Measurements from ENCODE around the gene TRIM25.
A peak's percentile ranks its signal among the peaks of the same experiment; 100 is the strongest.

Gene TRIM25

DNA sequence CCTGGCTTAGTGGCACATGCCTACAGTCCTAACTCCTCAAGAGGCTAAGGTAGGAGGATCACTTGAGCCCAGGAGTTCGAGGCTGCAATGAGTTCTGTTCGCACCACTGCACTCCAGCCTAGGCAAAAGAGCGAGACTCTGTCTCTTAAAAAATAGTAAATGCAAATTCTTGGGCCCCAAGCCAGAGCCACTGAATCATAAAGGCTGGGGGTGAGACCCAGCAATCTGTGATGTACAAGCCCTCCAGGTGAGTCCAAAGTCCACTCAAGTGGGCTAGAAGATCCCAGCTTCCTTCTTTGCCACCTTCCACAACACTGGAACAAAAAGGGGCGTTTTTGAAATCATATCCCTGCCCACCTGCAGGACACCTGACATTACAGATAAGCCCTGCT is 16.9 kb downstream of the TRIM25 start:
- no peak for DNase-seq (ENCODE audit: low read depth in 2 of 3, low spot score in 1 of 3)

DNA sequence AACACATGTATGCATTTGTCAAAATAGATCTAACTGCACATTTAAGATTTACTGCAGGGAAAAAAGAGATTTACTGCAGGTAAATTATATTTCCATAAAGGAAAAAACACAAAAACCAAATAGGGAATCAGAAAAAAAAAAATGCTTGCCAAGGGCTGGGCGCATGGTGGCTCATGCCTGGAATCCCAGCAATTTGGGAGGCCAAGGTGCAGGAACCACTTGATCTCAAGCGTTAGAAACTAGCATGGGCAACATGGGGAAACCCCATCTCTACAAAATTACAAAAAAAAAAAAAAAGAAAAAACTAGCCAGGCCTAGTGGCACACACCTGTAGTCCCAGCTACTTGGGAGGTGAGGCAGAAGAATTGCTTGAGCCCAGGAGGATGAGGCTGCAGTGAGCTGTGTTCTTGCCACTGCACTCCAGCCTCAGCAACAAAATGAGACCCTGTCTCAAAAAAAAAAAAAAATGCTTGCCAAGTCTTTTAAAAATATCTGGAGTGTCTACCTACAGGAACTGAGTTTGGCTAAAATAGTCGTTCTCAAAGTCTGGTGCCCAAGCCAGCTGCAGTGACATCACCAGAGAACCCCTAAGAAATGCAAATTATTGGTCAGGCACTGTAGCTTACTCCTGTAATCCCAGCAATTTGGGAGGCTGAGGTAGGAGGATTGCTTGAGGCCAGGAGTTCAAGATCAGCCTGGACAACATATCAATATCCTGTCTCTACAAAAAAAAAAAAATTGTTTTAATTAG is 17.5 kb downstream of the TRIM25 start:
- DNase-seq (ENCODE audit: low read depth in 2 of 3, low spot score in 1 of 3), result no peak

DNA sequence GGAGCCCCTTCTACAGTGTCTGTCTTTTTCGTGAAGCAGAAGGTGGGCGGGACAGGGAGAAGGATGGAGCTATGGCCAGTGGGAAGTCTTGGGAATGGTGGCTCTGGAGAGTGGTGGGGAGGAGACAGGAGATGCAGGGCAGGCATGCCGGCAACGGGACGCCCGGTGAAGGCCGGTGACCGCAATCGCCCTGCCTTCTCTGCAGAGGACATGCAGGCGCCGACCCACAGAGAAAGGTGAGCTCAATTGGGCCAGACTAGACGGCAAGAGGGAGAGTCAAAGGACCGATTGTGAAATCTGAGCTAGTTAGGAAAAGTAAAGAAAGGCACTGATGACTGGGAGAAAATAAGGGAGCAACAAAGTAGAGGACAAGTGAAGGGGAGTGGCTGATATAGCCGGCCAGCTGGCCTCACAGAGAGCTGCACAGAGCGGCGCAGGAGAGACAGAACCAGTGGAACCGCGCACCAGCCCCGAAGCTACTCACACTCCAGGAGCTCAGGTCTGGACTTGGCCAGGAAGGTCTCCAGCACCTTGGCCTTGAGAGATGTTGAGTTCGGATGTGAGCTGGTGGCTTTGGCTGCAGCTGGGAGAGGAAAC is 18.9 kb downstream of the TRIM25 start:
- DNase-seq (ENCODE audit: low read depth in 2 of 3, low spot score in 1 of 3), result no peak

GRCh38 chr17:56893503-56893902 is 20.3 kb downstream of the TRIM25 start:
- no peak for DNase-seq (ENCODE audit: low read depth in 2 of 3, low spot score in 1 of 3)

- no peak for DNase-seq (ENCODE audit: low read depth in 2 of 3, low spot score in 1 of 3)
Observed at GRCh38 chr17:56892333-56892732, 21.5 kb downstream of the TRIM25 start.

- DNase-seq (ENCODE audit: low read depth in 2 of 3, low spot score in 1 of 3), result peak; percentile 25 to 37 (median 30)
Observed at GRCh38 chr17:56891751-56892150, 22.1 kb downstream of the TRIM25 start.

DNA sequence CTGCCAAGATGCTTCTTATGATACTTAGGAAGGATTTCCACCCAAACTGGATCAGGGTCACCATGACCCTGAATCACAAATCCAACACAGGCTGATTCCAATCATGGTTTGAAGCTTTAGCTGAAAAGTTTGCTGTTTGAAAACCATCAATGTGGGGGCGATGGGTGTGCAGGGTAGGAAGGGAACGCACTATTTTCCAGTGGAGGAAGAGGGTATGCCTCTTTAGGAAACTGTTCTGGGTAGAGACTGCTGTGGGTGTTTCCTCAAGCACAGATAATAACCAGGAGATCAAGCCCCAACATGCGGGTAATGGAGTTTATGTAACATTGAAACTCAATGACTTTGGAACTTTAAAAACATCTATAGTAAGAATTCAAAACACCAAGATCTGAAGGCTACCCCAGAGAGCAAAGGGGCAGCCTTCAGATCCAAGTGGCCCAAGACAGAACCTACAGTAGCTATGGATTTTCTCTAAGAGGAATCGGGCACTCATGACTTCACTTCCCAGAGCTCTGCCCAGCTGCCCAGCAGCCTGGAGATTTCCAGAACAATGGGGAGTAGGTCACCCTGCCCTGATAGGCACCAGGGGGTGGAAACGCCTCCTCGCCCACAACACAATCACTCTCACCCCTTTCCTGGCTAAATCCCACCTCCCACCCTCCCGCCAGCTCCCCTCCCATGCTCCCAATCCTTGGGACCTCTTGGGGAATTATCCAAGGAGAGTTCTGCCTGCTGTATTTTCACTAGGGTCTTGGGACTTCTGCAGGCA is 22.8 kb downstream of the TRIM25 start:
- no peak for DNase-seq (ENCODE audit: low read depth in 2 of 3, low spot score in 1 of 3)

- DNase-seq (ENCODE audit: low read depth in 2 of 3, low spot score in 1 of 3), result no peak
Observed at GRCh38 chr17:56890390-56890789, 23.5 kb downstream of the TRIM25 start.

- no peak for DNase-seq (ENCODE audit: low read depth in 2 of 3, low spot score in 1 of 3)
Observed at GRCh38 chr17:56887552-56888467, 26.0 kb downstream of the TRIM25 start.

- DNase-seq (ENCODE audit: low read depth in 2 of 3, low spot score in 1 of 3), result no peak
Observed at GRCh38 chr17:56887105-56887504, 26.7 kb downstream of the TRIM25 start.

GRCh38 chr17:56886288-56886731 is 27.5 kb downstream of the TRIM25 start:
- DNase-seq (ENCODE audit: low read depth in 2 of 3, low spot score in 1 of 3), result no peak

- DNase-seq (ENCODE audit: low read depth in 2 of 3, low spot score in 1 of 3), result no peak
Observed at GRCh38 chr17:56885312-56885657, 28.6 kb downstream of the TRIM25 start.

- DNase-seq (ENCODE audit: low read depth in 2 of 3, low spot score in 1 of 3), result no peak
Observed at GRCh38 chr17:56884483-56885311, 29.2 kb downstream of the TRIM25 start.

GRCh38 chr17:56883616-56884015 is 30.2 kb downstream of the TRIM25 start:
- DNase-seq (ENCODE audit: low read depth in 2 of 3, low spot score in 1 of 3), result no peak

- no peak for DNase-seq (ENCODE audit: low read depth in 2 of 3, low spot score in 1 of 3)
Observed at GRCh38 chr17:56881685-56882295, 32.1 kb downstream of the TRIM25 start.

GRCh38 chr17:56880571-56880970 is 33.3 kb downstream of the TRIM25 start:
- no peak for DNase-seq (ENCODE audit: low read depth in 2 of 3, low spot score in 1 of 3)

- DNase-seq (ENCODE audit: low read depth in 2 of 3, low spot score in 1 of 3), result no peak
Observed at GRCh38 chr17:56880133-56880532, 33.7 kb downstream of the TRIM25 start.

- DNase-seq (ENCODE audit: low read depth in 2 of 3, low spot score in 1 of 3), result no peak
Observed at GRCh38 chr17:56879280-56879679, 34.6 kb downstream of the TRIM25 start.

DNA sequence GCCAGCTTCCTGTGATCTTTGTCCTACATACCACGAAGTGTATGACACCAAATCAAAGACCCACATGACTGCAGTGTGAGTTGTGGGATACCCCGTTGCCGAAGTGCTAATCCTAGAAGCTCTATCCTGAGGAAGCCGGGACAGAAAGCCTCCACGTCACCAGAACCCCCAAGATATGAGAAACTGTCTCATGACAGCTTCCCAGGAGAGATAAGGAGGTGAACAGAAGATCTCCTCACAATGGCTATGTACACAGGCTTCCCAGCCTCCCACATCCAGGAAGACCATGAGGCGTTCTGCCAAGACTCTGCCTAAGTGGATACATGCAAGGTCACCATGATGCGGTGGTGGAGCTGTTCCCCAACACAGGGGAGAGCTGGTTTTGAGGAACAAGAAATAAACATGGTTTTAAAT is 37.1 kb downstream of the TRIM25 start:
- DNase-seq (ENCODE audit: low read depth in 2 of 3, low spot score in 1 of 3), result no peak
